Measurements from ENCODE around the gene NUP153. TPM values are rescaled to one million over a fixed set of nuclear protein-coding genes. Genes with fewer than 3 reads are reported as not detected.

NUP153 gene
- total RNA-seq, 4 donors from 2014 or later: 28.4 to 32.8 (median 31.5) TPM

DNA sequence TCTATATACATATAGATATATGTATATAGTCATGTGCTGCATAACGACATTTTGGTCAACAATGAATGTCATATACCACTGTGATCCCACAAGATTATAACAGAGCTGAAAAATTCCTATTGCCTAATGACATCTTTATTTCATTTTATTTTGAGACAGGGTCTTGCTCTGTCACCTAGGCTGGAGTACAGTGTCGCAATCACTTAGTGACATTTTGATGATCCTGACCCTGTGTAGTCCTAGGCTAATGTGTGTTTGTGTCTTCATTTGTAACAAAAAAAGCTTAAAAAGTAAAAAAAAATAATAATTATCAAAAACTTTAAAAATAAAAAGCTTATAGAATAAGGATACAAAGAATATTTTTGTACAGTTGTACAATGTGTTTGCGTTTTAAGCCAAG is 110.6 kb downstream of the NUP153 start:
- Histone ChIP-seq H3K36me3 (no peaks in the 10 kb centered on the region), H3K27ac (replicated peaks in 1 of 4) (no peak overlapping the region), H3K4me3 (no peak overlapping the region), H3K27me3 (no peaks in the 10 kb centered on the region), H3K9me3 (no peaks in the 10 kb centered on the region), H3K4me1 (peaks cover under 1 to 9% (median 5%) of the 10 kb centered on the region in 4 donors)
- WGBS: 96% methylated on average over 3 of the region's 3 CpGs
- TF ChIP-seq POLR2A (IDR thresholded peaks at IDR 0.05; ENCODE audit: low read depth): no peak
- TF ChIP-seq, protein P1, sequence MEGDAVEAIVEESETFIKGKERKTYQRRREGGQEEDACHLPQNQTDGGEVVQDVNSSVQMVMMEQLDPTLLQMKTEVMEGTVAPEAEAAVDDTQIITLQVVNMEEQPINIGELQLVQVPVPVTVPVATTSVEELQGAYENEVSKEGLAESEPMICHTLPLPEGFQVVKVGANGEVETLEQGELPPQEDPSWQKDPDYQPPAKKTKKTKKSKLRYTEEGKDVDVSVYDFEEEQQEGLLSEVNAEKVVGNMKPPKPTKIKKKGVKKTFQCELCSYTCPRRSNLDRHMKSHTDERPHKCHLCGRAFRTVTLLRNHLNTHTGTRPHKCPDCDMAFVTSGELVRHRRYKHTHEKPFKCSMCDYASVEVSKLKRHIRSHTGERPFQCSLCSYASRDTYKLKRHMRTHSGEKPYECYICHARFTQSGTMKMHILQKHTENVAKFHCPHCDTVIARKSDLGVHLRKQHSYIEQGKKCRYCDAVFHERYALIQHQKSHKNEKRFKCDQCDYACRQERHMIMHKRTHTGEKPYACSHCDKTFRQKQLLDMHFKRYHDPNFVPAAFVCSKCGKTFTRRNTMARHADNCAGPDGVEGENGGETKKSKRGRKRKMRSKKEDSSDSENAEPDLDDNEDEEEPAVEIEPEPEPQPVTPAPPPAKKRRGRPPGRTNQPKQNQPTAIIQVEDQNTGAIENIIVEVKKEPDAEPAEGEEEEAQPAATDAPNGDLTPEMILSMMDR (IDR thresholded peaks at IDR 0.05): no peak
- TF ChIP-seq EP300 (IDR thresholded peaks at IDR 0.05): no peak
- no peak for TF ChIP-seq POLR2AphosphoS5 (IDR thresholded peaks at IDR 0.05)
- DNase-seq (ENCODE audit: extremely low spot score): no peak
- intact Hi-C loops (cut with DNase I): no loop called here

DNA sequence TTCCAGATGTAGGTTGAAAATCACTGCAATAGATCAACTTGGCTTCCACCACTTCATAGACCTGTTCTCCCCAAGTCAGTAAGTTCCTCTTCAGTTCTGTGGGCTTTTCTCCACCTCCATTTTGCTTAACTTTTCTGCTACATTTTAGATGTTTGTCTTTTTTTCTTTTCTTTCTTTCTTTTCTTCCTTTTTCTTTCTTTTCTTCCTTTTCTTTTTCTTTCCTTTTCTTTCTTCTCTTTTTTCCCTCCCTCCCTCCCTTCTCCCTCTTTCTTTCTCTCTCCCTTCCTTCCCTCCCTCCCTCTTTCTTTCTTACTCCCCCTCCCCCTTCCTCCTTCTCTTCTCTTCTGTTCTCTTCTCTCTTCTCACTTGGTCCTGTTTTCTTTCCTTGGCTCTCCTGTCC is 113.5 kb downstream of the NUP153 start:
- no peaks in the 10 kb centered on the region for H3K4me1 ChIP-seq
- no peaks in the 10 kb centered on the region for H3K9me3 ChIP-seq
- no peaks in the 10 kb centered on the region for H3K27me3 ChIP-seq
- H3K27ac ChIP-seq (replicated peaks in 1 of 4): no peak overlapping the region
- no peaks in the 10 kb centered on the region for H3K36me3 ChIP-seq
- no peak for DNase-seq (ENCODE audit: extremely low spot score)
- no peak overlapping the region for H3K4me3 ChIP-seq
- intact Hi-C loops (cut with DNase I): no loop called here
- TF ChIP-seq, protein P1 (IDR thresholded peaks at IDR 0.05): no peak
- TF ChIP-seq POLR2AphosphoS5 (IDR thresholded peaks at IDR 0.05) (no peak), POLR2A (IDR thresholded peaks at IDR 0.05; ENCODE audit: low read depth) (no peak), EP300 (IDR thresholded peaks at IDR 0.05) (no peak)

DNA sequence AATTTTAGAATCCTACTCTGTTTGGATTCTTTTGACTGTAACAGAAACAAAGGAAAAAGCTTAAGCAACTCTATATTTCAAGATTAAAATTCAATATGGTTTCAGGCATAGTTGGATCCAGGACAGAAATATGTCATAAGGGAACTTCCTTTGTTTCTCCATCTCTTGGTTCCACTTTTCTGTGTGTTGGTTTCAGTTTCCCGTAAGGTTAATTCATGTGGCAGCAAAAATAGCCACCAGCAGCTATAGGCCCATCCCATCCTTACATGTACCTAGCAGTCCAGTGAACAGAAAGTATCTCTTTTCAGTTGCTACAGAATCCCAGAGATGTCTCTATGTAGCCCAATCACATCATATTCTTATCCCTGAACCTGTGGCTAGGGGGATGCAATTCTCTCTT is 115.4 kb downstream of the NUP153 start:
- DNase-seq (ENCODE audit: extremely low spot score): no peak
- TF ChIP-seq POLR2AphosphoS5 (IDR thresholded peaks at IDR 0.05): no peak
- no peak for TF ChIP-seq POLR2A (IDR thresholded peaks at IDR 0.05; ENCODE audit: low read depth)
- TF ChIP-seq, protein P1 (IDR thresholded peaks at IDR 0.05): no peak
- TF ChIP-seq EP300 (IDR thresholded peaks at IDR 0.05): no peak
- WGBS: 70% methylated on average over 1 of the region's 1 CpG
- H3K4me3 ChIP-seq: no peak overlapping the region
- H3K4me1 ChIP-seq: no peaks in the 10 kb centered on the region
- no peaks in the 10 kb centered on the region for H3K9me3 ChIP-seq
- H3K27ac ChIP-seq (replicated peaks in 1 of 4): no peak overlapping the region
- no peaks in the 10 kb centered on the region for H3K36me3 ChIP-seq
- H3K27me3 ChIP-seq: no peaks in the 10 kb centered on the region
- intact Hi-C loops (cut with DNase I): no loop called here

DNA sequence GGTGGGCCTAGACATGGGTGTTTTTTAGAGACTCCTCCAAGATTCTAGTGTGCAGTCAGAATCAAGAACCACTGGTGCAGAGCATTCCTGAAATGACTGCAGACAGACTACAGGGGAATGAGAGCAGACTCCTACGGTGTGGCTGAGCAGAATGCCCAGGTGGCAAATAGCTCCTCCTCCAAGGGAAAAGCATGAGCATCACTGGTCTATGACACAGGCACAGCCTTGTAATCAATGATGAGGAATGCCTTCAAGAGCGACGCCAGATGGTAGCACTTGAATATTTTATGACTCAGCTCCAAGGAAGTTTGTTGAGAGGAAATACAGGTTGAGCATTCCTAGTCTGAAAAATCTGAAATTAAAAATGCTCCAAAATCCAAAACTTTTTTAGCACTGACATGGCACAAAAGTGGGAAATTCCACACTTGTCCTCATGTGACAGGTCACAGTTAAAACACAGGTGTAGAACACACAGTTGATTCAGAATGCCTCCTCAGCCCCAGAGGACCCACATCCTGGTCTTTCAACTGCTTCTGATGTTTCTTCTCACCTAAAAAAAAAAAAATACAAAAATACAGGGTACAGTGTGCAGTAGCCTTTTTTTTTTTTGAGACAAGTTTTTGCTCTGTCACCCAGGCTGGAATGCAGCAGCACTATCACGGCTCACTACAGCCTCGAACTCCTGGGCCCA is 117.2 kb downstream of the NUP153 start:
- 65% methylated on average over 5 of the region's 5 CpGs for WGBS
- no peak for DNase-seq (ENCODE audit: extremely low spot score)
- intact Hi-C loops (cut with DNase I): loop anchor here (10.0 kb wide), 1 partner anchor 215 kb away; no protein-coding TSS in a partner anchor
- Histone ChIP-seq H3K27me3 (no peaks in the 10 kb centered on the region), H3K36me3 (no peaks in the 10 kb centered on the region), H3K9me3 (no peaks in the 10 kb centered on the region), H3K4me3 (no peak overlapping the region), H3K27ac (replicated peaks in 1 of 4) (no peak overlapping the region), H3K4me1 (peaks cover 0 to 1% (median 0%) of the 10 kb centered on the region in 4 donors)
- TF ChIP-seq, protein P1 (IDR thresholded peaks at IDR 0.05): no peak
- TF ChIP-seq EP300 (IDR thresholded peaks at IDR 0.05) (no peak), POLR2A (IDR thresholded peaks at IDR 0.05; ENCODE audit: low read depth) (no peak), POLR2AphosphoS5 (IDR thresholded peaks at IDR 0.05) (no peak)

Data from esophagus muscularis mucosa (tissue), 4 donors.